Measurements from ENCODE around the gene ZC3H18.

ZC3H18 gene

GRCh38 chr16:88669980-88670379 is 99.8 kb downstream of the ZC3H18 start:
- in situ Hi-C loops (cut with HindIII; ENCODE audit: low sequenced_read_pairs) = no loop called here

- in situ Hi-C loops (cut with HindIII; ENCODE audit: low sequenced_read_pairs) = no loop called here
Measured at GRCh38 chr16:88671806-88672205, 101.6 kb downstream of the ZC3H18 start.

DNA sequence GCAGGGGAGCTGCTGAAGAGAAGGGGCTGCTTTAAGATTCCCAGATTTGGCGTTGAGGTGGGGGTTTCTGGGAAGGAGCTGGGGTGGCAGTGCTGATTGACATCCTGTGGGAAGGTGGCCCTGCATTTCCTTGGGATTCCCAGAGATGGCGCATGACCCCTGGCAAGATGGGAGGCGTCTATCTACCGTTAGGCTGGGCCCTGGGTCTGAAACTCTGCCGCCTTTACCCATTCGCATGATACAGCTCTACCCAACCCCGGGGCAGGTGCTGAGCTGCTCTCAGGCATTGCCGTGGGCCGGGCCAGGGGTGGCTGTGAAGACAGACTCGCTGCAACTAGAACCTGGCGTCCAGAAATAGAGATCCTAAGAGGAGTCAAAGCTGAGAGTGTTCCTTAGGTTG is 102.6 kb downstream of the ZC3H18 start:
- in situ Hi-C loops (cut with HindIII; ENCODE audit: low sequenced_read_pairs) = no loop called here

DNA sequence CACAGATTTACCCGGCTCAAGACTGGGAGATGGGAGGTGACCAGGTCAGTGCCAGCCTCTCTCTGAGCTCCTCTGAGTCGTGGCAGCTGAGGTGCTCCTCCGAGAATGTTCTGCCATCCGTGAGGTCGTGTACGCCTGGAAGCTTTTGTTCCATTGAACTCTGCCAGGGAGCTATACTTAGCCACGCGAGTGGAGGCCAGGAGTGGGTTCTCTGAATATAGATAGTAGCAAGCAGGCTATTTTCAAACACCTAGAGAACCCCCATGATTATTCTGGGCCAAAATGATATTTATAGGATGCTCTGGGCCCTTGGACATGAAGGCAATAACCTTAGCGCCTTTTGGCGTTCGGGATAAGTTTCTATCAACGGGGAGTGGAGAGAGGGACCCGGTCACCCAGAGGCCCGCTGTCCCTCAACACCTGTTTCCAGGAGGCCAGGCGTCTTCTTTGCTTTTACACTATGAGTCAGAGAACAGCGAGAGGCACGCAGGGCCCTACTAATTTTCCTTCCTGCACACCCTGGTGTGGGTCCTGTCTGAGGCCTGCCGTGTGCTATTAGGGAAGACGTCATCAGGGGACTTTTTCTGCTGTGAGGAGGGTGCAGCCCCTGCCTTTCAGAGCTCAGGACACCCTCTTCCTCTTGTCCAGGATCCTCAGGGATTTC is 103.6 kb downstream of the ZC3H18 start:
- in situ Hi-C loops (cut with HindIII; ENCODE audit: low sequenced_read_pairs) = no loop called here

DNA sequence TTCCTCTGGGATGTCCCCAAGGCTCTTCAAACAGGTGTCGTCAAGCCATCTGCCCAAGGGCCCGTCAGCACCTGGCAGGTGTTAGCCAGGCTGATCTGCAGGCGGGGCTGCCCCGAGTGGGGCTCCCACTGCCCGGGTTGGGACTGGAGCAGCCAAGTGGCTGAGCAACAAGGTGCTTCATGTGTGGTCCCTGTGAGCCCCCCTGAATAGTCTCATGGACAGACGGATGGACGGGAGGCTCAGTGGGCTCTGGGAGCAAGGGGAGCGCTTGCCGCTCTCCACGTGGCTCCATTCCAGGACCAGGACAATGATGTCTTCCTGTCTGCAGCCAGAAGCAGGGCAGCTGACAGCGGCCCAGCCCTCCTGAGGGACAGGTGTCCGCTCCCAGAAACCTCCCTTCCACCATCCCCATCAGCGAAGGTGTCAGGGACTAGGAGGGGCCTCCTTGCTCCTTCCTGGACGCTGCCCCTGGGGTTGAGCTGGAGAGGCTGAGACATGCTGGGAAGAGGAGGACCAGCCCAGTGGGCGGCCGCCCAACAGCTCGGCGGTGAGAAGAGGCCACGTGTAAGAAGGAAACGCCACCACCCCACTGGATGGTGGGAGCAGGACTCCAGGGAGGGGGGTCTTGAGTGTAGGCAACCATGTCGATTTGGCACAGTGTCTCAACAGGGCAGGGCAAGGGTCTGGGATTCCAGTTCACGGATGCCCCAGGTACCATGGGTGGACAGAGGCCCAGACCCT is 106.5 kb downstream of the ZC3H18 start:
- in situ Hi-C loops (cut with HindIII; ENCODE audit: low sequenced_read_pairs) = no loop called here

DNA sequence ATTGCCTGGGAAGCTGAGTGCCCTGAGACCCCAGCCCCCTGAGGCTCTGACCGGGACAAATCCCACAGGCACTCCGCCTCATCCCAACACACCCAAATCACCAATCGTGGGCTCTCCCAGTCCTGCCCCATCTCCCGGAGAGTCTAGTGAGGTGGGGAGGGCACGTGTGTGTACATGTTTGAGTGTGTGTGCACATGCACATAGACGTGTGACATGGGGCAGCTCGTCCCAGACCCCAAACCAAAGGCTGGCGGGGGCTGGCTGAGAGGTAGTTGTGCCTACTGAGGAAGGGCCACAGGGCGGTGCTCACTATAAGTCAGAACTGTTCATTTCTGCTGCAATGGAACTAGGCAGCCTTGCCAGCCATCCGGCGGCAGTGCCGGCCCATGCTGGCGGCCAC is 107.5 kb downstream of the ZC3H18 start:
- in situ Hi-C loops (cut with HindIII; ENCODE audit: low sequenced_read_pairs) = no loop called here

DNA sequence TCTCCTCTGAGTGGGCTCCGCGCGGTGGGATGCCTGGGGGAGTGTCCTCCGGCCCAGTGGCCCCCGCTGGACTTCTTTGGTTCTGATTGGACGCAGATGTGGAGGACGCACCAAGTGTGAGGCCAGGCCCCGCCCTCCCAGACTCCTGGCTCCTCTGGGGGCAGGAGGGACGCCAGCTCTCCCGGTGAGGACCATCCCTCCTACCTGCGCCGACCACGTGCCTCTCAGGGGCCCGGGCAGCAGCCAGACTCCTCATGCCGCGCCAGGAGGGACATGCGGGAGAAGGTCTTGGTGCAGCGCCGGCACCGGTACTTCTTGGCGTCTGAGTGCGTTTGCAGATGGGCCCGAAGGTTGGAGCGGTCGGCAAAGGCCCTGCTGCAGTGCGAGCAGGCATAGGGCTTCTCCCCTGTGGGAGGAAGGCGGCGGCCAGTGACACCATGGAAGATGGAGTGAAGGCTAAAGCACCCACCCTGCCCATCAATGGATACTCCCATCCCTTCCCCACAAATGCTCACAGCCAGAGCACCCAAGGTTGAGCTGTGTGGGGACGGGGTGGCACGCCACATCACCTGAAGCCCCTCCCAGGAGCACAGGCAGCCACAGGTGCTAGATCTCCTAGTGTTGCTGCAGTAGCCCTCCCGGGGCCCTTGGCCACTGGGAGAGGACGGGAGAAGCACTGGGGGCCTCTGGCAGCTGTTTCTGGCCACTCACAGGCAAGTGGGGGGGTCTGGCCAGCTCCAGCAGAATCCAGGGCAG is 108.2 kb downstream of the ZC3H18 start:
- in situ Hi-C loops (cut with HindIII; ENCODE audit: low sequenced_read_pairs) = no loop called here

GRCh38 chr16:88680554-88681083 is 110.4 kb downstream of the ZC3H18 start:
- in situ Hi-C loops (cut with HindIII; ENCODE audit: low sequenced_read_pairs) = no loop called here

GRCh38 chr16:88681084-88681680 is 111.0 kb downstream of the ZC3H18 start:
- in situ Hi-C loops (cut with HindIII; ENCODE audit: low sequenced_read_pairs) = no loop called here

All from DLD1 (cell line).